PC-9 (cell line): ENCODE data around the gene GANAB. TPM values are rescaled to one million over a fixed set of nuclear protein-coding genes. Genes with fewer than 3 reads are reported as not detected.
A peak's percentile ranks its signal among the peaks of the same experiment; 100 is the strongest.

Experiments
- BruUV-seq: library from RNA; stranded (reverse); fragments of 400-500 nt; replicated peaks from 2 replicates; lab custom pipeline; 2021; lab: Mats Ljungman, UMichigan
- CTCF ChIA-PET: fragments of 300-600 bp; sonication (Branson Sonifier 250); formaldehyde crosslinking; loops from one replicate; lab custom pipeline; 2022; ENCODE audit warnings: antibody characterized with exemption; lab: Charles Lee
- POLR2A ChIA-PET: fragments of 300-600 bp; sonication (Branson Sonifier 250); formaldehyde crosslinking; loops from one replicate; lab custom pipeline; 2022; ENCODE audit warnings: antibody characterized with exemption; ENCODE audit not compliant: unreplicated experiment; lab: Charles Lee
- DNase-seq, 2 experiments: peaks; one replicate each; pipeline versions ENCODE4 v3.0.0 to v3.0.0-alpha.2; 2015 to 2022; ENCODE audit warnings: mixed read lengths in 1 of 2
- H2AFZ ChIP-seq: fragments of 200-600 bp; sonication (generic); 2 replicates; pipeline ENCODE4 v1.8.1; 2017; ENCODE audit warnings: antibody characterized with exemption
- H3F3A ChIP-seq: fragments of 200-600 bp; sonication (generic); 2 replicates; pipeline ENCODE4 v1.8.1; 2017; ENCODE audit warnings: antibody characterized with exemption, mild to moderate bottlenecking, low read depth; ENCODE audit not compliant: insufficient read depth
- H3K27ac ChIP-seq: fragments of 200-600 bp; sonication (generic); 2 replicates; pipeline ENCODE4 v1.6.1; 2016; ENCODE audit warnings: mixed run types
- H3K27me3 ChIP-seq: fragments of 200-600 bp; sonication (generic); 2 replicates; pipeline ENCODE4 v1.6.1; 2016; ENCODE audit warnings: low read depth, mixed run types; ENCODE audit not compliant: insufficient read depth
- H3K36me3 ChIP-seq: fragments of 200-600 bp; sonication (generic); 2 replicates; pipeline ENCODE4 v1.6.1; 2016; ENCODE audit warnings: low read depth, mixed run types
- H3K4me1 ChIP-seq: fragments of 200-600 bp; sonication (generic); replicated peaks from 2 replicates; pipeline ENCODE4 v1.6.1; 2016; ENCODE audit warnings: mixed run types; ENCODE audit not compliant: insufficient read depth
- H3K4me2 ChIP-seq: fragments of 200-600 bp; sonication (generic); 2 replicates; pipeline ENCODE4 v1.6.1; 2017; ENCODE audit warnings: mixed run types
- H3K4me3 ChIP-seq: fragments of 200-600 bp; sonication (generic); 2 replicates; pipeline ENCODE4 v1.6.1; 2016; ENCODE audit warnings: mixed run types
- H3K79me2 ChIP-seq: fragments of 200-600 bp; sonication (generic); 2 replicates; pipeline ENCODE4 v1.6.1; 2017; ENCODE audit warnings: low read depth, mixed run types
- H3K9me2 ChIP-seq: fragments of 200-600 bp; sonication (generic); 2 replicates; pipeline ENCODE4 v1.8.1; 2017; ENCODE audit warnings: mild to moderate bottlenecking; ENCODE audit not compliant: insufficient read depth
- H3K9me3 ChIP-seq: fragments of 200-600 bp; sonication (generic); 2 replicates; pipeline ENCODE4 v1.8.1; 2016; ENCODE audit warnings: low read depth; ENCODE audit not compliant: insufficient read depth
- H4K20me1 ChIP-seq: fragments of 200-600 bp; sonication (generic); 2 replicates; pipeline ENCODE4 v1.8.1; 2017; ENCODE audit not compliant: insufficient read depth
- EZH2 ChIP-seq: fragments of 200-600 bp; sonication (generic); IDR thresholded peaks from 2 replicates; pipeline ENCODE4 v1.8.0; 2017; ENCODE audit warnings: antibody characterized with exemption, low read depth
- intact Hi-C: fragments of 100-400 bp; cut with micrococcal nuclease; formaldehyde crosslinking; loops from one replicate; pipeline ENCODE4 v1.10.0; 2022; ENCODE audit not compliant: unreplicated experiment
- total RNA-seq: library from RNA; stranded (reverse); gene quantifications from 2 replicates; pipeline ENCODE4 v1.2.3, GENCODE V29; 2021
- TF ChIP-seq, protein P1 (sequence below): fragments of 200-600 bp; sonication (generic); conservative IDR thresholded peaks from 2 replicates; pipeline ENCODE4 v1.6.1; 2017; ENCODE audit warnings: mixed run types, antibody characterized with exemption, mild to moderate bottlenecking, moderate library complexity

GANAB gene
- total RNA-seq, 1 experiment from 2014 or later, result 478 TPM

DNA sequence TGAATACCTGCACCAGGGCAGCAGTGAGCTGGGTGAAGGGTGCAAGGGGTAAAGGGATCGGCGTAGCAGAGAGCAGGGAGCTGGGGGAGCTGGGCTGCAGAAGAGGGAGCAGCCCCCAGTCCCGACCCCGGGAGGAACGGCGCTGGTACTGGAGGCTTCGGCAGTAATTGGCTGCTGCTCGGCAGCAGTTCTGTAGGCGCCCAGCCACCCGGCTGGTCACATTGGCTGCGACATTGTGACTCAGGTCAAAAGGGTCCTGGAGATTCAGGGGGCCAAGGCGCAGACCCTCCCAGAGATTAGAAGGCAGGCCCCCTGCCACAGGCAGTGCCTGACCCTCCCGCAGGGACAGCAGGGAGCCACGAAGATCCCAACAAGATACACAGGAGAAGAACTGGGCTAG lies 70.6 kb downstream of the GANAB start:
- Histone ChIP-seq H3K4me3 (no peak overlapping the region), H3K4me2 (peak overlapping the region; percentile 100), H2AFZ (no peak overlapping the region), H3K36me3 (peaks cover 21% of the 10 kb centered on the region), H3K9me3 (no peaks in the 10 kb centered on the region), H3K27ac (no peak overlapping the region), H3K9me2 (no peaks in the 10 kb centered on the region), H3K4me1 (peaks cover 42% of the 10 kb centered on the region), H4K20me1 (peaks cover 21% of the 10 kb centered on the region), H3F3A (peaks cover 68% of the 10 kb centered on the region), H3K27me3 (no peaks in the 10 kb centered on the region), H3K79me2 (peaks cover 45% of the 10 kb centered on the region)
- BruUV-seq, result no TSS peak
- DNase-seq, result no peak
- ChIA-PET CTCF (no interaction called here), POLR2A (no interaction called here)
- TF ChIP-seq, protein P1, sequence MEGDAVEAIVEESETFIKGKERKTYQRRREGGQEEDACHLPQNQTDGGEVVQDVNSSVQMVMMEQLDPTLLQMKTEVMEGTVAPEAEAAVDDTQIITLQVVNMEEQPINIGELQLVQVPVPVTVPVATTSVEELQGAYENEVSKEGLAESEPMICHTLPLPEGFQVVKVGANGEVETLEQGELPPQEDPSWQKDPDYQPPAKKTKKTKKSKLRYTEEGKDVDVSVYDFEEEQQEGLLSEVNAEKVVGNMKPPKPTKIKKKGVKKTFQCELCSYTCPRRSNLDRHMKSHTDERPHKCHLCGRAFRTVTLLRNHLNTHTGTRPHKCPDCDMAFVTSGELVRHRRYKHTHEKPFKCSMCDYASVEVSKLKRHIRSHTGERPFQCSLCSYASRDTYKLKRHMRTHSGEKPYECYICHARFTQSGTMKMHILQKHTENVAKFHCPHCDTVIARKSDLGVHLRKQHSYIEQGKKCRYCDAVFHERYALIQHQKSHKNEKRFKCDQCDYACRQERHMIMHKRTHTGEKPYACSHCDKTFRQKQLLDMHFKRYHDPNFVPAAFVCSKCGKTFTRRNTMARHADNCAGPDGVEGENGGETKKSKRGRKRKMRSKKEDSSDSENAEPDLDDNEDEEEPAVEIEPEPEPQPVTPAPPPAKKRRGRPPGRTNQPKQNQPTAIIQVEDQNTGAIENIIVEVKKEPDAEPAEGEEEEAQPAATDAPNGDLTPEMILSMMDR, result no peak
- TF ChIP-seq EZH2, result no peak
- intact Hi-C loops, result no loop called here

DNA sequence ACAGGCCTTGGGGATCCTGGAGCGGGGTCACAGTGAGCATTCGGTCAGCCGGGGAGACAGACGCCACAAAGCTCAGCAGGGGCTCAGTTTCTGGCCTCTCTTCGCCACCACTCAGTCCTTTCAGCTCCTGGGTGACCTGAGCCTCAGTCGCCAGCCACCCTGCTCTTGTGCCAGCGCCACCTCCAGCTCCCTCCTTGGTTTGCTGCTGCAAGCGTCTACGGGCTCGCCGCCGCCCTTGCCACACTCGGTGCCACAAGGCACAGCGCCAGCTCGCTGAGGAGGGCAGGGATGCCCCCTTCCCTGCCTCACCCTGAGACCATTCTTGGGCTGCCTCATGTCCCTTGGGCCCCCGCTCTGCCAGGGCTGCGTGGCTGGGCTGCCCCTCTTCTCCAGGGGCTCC lies 71.3 kb downstream of the GANAB start:
- H3K27me3 ChIP-seq, result no peaks in the 10 kb centered on the region
- H3K27ac ChIP-seq, result no peak overlapping the region
- intact Hi-C loops, result no loop called here
- H3K9me3 ChIP-seq, result no peaks in the 10 kb centered on the region
- peaks cover 52% of the 10 kb centered on the region for H3K79me2 ChIP-seq
- H3K9me2 ChIP-seq, result no peaks in the 10 kb centered on the region
- TF ChIP-seq EZH2, result no peak
- TF ChIP-seq, protein P1, result no peak
- H3F3A ChIP-seq, result peaks cover 68% of the 10 kb centered on the region
- no peak overlapping the region for H2AFZ ChIP-seq
- BruUV-seq, result no TSS peak
- peak overlapping the region; percentile 84 for H3K4me3 ChIP-seq
- peaks cover 28% of the 10 kb centered on the region for H4K20me1 ChIP-seq
- CTCF ChIA-PET, result no interaction called here
- H3K4me1 ChIP-seq, result peaks cover 49% of the 10 kb centered on the region
- H3K4me2 ChIP-seq, result peak overlapping the region; percentile 100
- POLR2A ChIA-PET, result no interaction called here
- H3K36me3 ChIP-seq, result peaks cover 28% of the 10 kb centered on the region
- DNase-seq, result no peak

Other genes with a start within 250 kb of the GANAB start
- gene SCGB1A1, start 227.6 kb downstream of the GANAB start, total RNA-seq, result not detected in 2 replicates
- gene AHNAK, start 99.8 kb downstream of the GANAB start, total RNA-seq, result 632 and 734 TPM in 2 replicates
- 1,773 and 2,008 TPM in 2 replicates for gene EEF1G, start 72.7 kb downstream of the GANAB start, total RNA-seq
- gene TUT1, start 55.1 kb downstream of the GANAB start, total RNA-seq, result 39.3 and 40.5 TPM in 2 replicates
- 96.6 and 120 TPM in 2 replicates for gene MTA2, start 44.7 kb downstream of the GANAB start, total RNA-seq
- gene EML3, start 33.8 kb downstream of the GANAB start, total RNA-seq, result 83.2 and 84.2 TPM in 2 replicates
- gene ROM1, start 33.4 kb downstream of the GANAB start, total RNA-seq, result 6.2 and 7.0 TPM in 2 replicates
- gene B3GAT3, start 24.6 kb downstream of the GANAB start, total RNA-seq, result 38.9 and 60.5 TPM in 2 replicates
- 28.2 and 31.5 TPM in 2 replicates for gene INTS5, start 6.7 kb upstream of the GANAB start, total RNA-seq
- gene C11orf98, start 18.6 kb upstream of the GANAB start, total RNA-seq, result 86.7 and 94.9 TPM in 2 replicates
- gene CSKMT, start 18.7 kb upstream of the GANAB start, total RNA-seq, result 19.2 and 51.9 TPM in 2 replicates
- gene UQCC3, start 25.1 kb upstream of the GANAB start, total RNA-seq, result 16.1 and 25.4 TPM in 2 replicates
- 13.2 and 16.1 TPM in 2 replicates for gene LBHD1, start 25.7 kb upstream of the GANAB start, total RNA-seq
- gene UBXN1, start 32.5 kb upstream of the GANAB start, total RNA-seq, result 143 and 150 TPM in 2 replicates
- 1.0 and 1.3 TPM in 2 replicates for gene LRRN4CL, start 42.9 kb upstream of the GANAB start, total RNA-seq
- gene BSCL2, start 60.8 kb upstream of the GANAB start, total RNA-seq, result 173 and 201 TPM in 2 replicates
- gene GNG3, start 61.1 kb upstream of the GANAB start, total RNA-seq, result 0.57 TPM in 1 of 2 replicates, not detected in the other
- 55.2 and 76.9 TPM in 2 replicates for gene HNRNPUL2, start 80.8 kb upstream of the GANAB start, total RNA-seq
- gene TTC9C, start 81.9 kb upstream of the GANAB start, total RNA-seq, result 65.3 and 71.4 TPM in 2 replicates
- gene ZBTB3, start 107.5 kb upstream of the GANAB start, total RNA-seq, result 16.5 and 17.2 TPM in 2 replicates
- 131 and 155 TPM in 2 replicates for gene POLR2G, start 115.0 kb upstream of the GANAB start, total RNA-seq
- 31.2 and 36.4 TPM in 2 replicates for gene TAF6L, start 124.8 kb upstream of the GANAB start, total RNA-seq
- gene TMEM179B, start 140.8 kb upstream of the GANAB start, total RNA-seq, result 45.5 and 48.3 TPM in 2 replicates
- 17.9 and 22.6 TPM in 2 replicates for gene TMEM223, start 145.4 kb upstream of the GANAB start, total RNA-seq
- gene NXF1, start 158.8 kb upstream of the GANAB start, total RNA-seq, result 45.6 and 56.1 TPM in 2 replicates
- gene STX5, start 185.4 kb upstream of the GANAB start, total RNA-seq, result 61.9 and 65.8 TPM in 2 replicates
- not detected in 2 replicates for gene TEX54, start 186.2 kb upstream of the GANAB start, total RNA-seq
- 72.4 and 74.1 TPM in 2 replicates for gene WDR74, start 193.0 kb upstream of the GANAB start, total RNA-seq
- 513 and 619 TPM in 2 replicates for gene SLC3A2, start 234.3 kb upstream of the GANAB start, total RNA-seq